AG10803 (cell line): ENCODE measurements around the gene LRRC32.

Experiments used
- DNase-seq: peaks from one replicate; pipeline ENCODE4 v3.0.0; 2010; ENCODE audit warnings: low read depth
- H3K4me3 ChIP-seq: 2 replicates; pipeline ENCODE4 v1.5.1; 2011; ENCODE audit warnings: mild to moderate bottlenecking, low read length, control low read depth
- CTCF ChIP-seq: conservative IDR thresholded peaks from 2 replicates; pipeline ENCODE4 v1.5.1; 2011; ENCODE audit warnings: mild to moderate bottlenecking, low read length, control low read depth, inconsistent platforms

Gene LRRC32

GRCh38 chr11:76625472-76626186, 44.9 kb downstream of the LRRC32 start:
- no peak for TF ChIP-seq CTCF
- H3K4me3 ChIP-seq = no peak overlapping the region
- DNase-seq = no peak

GRCh38 chr11:76624500-76625379, 45.8 kb downstream of the LRRC32 start:
- no peak overlapping the region for H3K4me3 ChIP-seq
- no peak for DNase-seq
- no peak for TF ChIP-seq CTCF

DNA sequence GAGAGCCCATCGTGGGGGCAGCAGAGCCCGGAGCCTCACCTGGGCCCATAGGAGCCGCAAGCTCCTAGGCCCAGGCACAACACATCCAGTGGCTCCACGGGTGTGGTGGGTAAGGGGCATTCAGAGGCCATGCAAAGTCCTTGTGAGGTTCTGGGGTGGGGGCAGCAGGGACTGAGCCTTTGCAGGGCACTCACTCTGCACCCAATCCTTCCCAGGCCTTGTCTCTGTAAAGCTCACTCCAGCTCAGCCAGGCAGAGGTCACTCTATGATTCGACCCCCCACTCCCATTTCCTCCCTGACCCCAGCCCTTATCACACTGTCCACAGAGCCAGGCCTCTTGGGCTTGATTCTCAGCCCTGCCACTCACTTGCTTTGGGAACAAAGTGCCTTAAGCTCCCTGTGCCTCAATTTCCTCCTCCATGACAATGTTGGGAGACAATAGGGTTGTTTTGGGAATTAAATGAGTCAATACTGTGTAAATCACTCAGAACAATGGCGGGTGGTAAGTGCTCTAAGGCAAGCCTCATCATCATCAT, 46.6 kb downstream of the LRRC32 start:
- no peak for TF ChIP-seq CTCF
- no peak overlapping the region for H3K4me3 ChIP-seq
- no peak for DNase-seq

GRCh38 chr11:76623171-76623883, 47.2 kb downstream of the LRRC32 start:
- TF ChIP-seq CTCF = no peak
- H3K4me3 ChIP-seq = no peak overlapping the region
- DNase-seq = peak; percentile 73

DNA sequence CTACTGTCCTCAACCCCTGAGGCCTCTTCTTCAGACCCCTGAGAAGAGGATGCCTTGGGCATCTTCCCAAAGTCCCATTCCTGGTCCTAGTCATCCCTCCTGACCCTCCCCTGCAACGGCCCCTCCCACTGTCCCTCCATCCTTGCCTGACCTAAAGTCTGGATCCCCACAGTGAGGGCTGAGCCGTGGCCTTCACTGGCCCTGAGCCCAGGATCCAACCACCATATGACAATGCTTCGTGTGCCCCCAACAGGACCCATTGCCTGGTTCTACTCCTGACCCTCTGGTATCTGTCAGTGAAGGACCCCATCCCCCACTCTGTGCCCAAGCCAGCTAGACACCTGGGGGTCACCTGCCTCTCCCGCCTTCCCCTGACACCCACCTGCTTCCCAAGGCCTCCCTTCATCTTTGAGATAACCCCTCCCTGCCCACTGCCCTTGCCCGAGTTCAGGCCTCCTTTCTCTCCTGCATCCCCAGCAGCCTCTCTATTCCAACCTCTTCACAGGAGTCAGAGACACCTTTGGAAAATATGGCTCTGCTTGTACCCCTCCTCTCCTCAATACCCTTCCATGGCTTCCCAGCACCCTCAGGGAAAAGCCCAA, 48.0 kb downstream of the LRRC32 start:
- DNase-seq = no peak
- H3K4me3 ChIP-seq = no peak overlapping the region
- no peak for TF ChIP-seq CTCF

- DNase-seq = no peak
- no peak for TF ChIP-seq CTCF
- H3K4me3 ChIP-seq = no peak overlapping the region
These were observed 48.7 kb downstream of the LRRC32 start for GRCh38 chr11:76621868-76622267.
